ENCODE results near the gene GAS2L3.

GRCh38 chr12:100564090-100564489 lies 9.4 kb upstream of the GAS2L3 start:
- TF ChIP-seq CTCF (IDR thresholded peaks at IDR 0.05 in 4 of 5, conservative IDR thresholded peaks at IDR 0.05 in 1 of 5) (no peak), POLR2A (IDR thresholded peaks at IDR 0.05) (no peak)
